ENCODE data around the gene KRT16. TPM values are rescaled to one million over a fixed set of nuclear protein-coding genes. Genes with fewer than 3 reads are reported as not detected.
"Not testable (repeated sequence)": the region's sequence is repeated elsewhere in the genome, so short reads cannot be mapped to it uniquely, and the experiment has no call there.

The KRT16 gene
- total and polyA plus RNA-seq, 9 donors: 1.0 TPM; not detected in 8

DNA sequence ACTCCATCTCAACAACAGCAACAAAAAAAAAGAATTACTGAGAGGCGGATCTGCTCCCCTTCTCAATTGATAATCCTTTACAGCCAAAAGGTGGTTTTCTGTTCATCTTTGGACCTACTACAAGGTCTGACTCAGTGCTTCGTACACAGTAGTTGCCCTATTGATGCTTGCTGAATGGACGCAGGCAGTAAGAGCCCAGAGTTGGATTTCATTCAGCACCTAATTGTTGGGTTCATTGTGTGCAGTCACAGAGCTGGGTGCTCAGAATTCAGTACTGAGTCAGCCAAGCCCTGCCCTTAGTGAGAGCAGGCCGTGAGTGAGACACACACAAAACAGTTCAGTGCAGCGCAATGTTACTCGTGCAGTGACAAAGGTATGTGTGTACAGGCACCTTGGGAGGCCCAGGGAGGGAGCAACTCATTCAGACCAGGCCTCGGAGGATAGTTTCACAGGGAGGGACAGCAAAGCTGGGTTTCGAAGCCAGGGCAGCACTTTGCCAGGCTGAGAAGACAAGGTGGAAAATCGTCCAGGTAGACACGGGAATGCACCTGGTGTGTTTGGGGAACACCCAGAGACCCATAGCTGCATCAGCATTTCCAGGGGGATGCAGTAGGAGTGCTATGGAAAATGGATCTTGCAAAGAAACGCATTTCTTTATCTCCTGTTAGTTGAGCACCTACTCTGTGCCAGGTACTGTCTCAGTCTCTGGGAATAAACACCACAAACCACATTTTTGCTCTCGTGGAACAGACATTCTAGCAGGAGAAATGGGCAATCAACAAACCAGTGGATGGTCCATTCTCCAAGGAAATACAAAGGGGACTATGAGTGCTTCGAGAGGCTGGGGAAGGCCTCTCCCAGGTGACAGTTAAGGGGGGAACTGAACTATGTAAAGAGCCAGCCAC is 29.9 kb upstream of the KRT16 start:
- Histone ChIP-seq H3K9me3 (no peaks in the 10 kb centered on the region), H3K4me1 (ENCODE audit: insufficient read depth) (no peaks in the 10 kb centered on the region), H3K27me3 (no peaks in the 10 kb centered on the region), H3K4me3 (no peak overlapping the region), H3K27ac (no peak overlapping the region), H3K36me3 (no peaks in the 10 kb centered on the region)
- WGBS, 3 donors: 84 to 88% (median 86%) methylated on average over 13 of the region's 13 CpGs
- no peak for DNase-seq
- intact Hi-C loops (cut with DNase I): loop anchor here in 1 of 4 donors (10.0 kb wide), 1 partner anchor 738 kb away; no protein-coding TSS in a partner anchor
- TF ChIP-seq POLR2A (IDR thresholded peaks at IDR 0.05): no peak
- TF ChIP-seq CTCF (IDR thresholded peaks at IDR 0.05): no peak
- TF ChIP-seq EP300 (IDR thresholded peaks at IDR 0.05): no peak

- H3K36me3 ChIP-seq; H3K9me3 ChIP-seq; H3K4me3 ChIP-seq; H3K27me3 ChIP-seq; H3K4me1 ChIP-seq (ENCODE audit: insufficient read depth); H3K27ac ChIP-seq; DNase-seq: not testable (repeated sequence)
- intact Hi-C loops (cut with DNase I): loop anchor here in 1 of 4 donors (10.0 kb wide), 1 partner anchor 736 kb away; no protein-coding TSS in a partner anchor
- 93 to 97% (median 95%) methylated on average over 5 of the region's 5 CpGs for WGBS, 3 donors
Observed at GRCh38 chr17:41640596-41640995, 28.0 kb upstream of the KRT16 start.

DNA sequence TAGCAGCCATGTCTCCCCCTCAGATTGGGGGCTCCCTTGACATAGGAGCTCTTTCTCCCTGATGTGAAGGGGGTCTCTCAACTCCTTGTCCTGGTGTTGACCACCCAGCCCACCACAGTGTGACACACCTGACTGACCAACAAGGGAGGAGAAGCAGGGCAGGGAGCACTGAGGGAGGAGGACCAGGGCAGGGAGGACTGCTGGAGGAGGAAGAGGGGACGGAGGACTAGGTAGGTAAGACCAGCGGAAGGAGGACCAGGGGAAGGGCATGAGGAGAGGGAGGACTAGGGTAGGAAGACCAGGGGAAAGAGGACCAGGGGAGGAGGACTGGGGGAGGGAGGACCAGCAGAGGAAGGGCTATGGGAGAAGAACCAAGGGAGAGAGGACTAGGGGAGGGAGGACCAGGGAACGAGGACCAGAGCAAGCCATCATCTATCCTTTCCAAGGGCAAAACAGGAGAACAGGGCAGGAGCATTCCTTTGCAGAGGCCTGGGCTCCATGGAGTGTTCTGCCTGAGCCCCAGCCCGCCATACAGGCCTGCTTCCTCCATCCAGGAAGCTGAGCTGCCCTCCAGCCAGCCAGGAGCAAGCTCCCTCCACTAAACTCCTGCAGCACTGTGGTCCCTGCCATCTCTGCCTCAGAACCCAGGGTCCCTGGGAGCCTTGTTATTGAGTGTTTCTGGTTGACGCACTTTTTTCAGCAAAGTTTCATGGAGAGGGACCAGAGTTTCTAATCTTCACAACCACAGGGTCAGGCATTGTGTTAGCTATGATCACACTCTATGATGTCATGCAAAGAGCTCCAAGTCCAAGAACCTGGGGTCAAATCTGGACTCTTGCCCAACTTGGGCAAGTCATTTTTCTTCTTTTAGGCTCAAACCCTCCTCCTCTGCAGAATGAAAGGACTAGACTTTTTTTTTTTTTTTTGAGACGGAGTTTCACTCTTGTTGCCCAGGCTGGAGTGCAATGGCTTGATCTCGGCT is 27.2 kb upstream of the KRT16 start:
- intact Hi-C loops (cut with DNase I): loop anchor here in 1 of 4 donors (10.0 kb wide), 1 partner anchor 735 kb away; no protein-coding TSS in a partner anchor
- H3K9me3 ChIP-seq: no peaks in the 10 kb centered on the region
- no peaks in the 10 kb centered on the region for H3K36me3 ChIP-seq
- no peaks in the 10 kb centered on the region for H3K27me3 ChIP-seq
- 92 to 95% (median 95%) methylated on average over 7 of the region's 7 CpGs for WGBS, 3 donors
- TF ChIP-seq EP300 (IDR thresholded peaks at IDR 0.05) (no peak), POLR2A (IDR thresholded peaks at IDR 0.05) (no peak), CTCF (IDR thresholded peaks at IDR 0.05) (no peak)
- peaks cover 7% of the 10 kb centered on the region for H3K4me1 ChIP-seq (ENCODE audit: insufficient read depth)
- DNase-seq: no peak
- H3K27ac ChIP-seq: no peak overlapping the region
- H3K4me3 ChIP-seq: no peak overlapping the region

DNA sequence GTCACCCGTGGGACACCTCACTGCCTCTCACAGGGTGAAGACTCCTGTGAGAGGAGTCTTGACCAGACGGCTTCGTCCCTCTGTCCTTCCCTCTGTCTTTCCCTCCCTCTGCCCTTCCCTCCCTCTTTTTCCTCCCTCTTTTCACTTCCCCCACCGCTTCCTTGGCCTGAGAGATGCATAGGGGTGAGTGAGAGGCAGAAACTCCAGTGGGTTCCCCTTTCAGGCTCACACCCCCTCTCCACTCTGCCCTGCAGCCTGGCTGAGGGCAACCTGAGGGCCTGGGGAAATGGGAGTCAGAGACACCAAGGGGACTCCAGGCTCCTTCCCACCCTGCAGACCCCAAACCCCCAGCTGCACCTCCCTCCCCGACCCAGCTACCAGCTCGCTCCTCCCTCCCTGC is 26.4 kb upstream of the KRT16 start:
- 79 to 95% (median 81%) methylated on average over 6 of the region's 6 CpGs for WGBS, 3 donors
- intact Hi-C loops (cut with DNase I): no loop called here
- Histone ChIP-seq H3K4me3 (no peak overlapping the region), H3K27ac (no peak overlapping the region), H3K9me3 (no peaks in the 10 kb centered on the region), H3K4me1 (ENCODE audit: insufficient read depth) (peaks cover 7% of the 10 kb centered on the region), H3K36me3 (no peaks in the 10 kb centered on the region), H3K27me3 (no peaks in the 10 kb centered on the region)
- DNase-seq: no peak
- TF ChIP-seq CTCF (IDR thresholded peaks at IDR 0.05): no peak
